Panc1 (cell line): ENCODE results near the gene DGKG. TPM values are rescaled to one million over a fixed set of nuclear protein-coding genes. Genes with fewer than 3 reads are reported as not detected.

Experiments
- ATAC-seq: fragments of 200-7000 bp; cut with Tn5 transposase; 2 replicates; pipeline ENCODE4 v1.9.1; 2020; ENCODE audit warnings: mild to moderate bottlenecking, moderate library complexity
- BruUV-seq: library from RNA; stranded (reverse); fragments of 400-500 nt; replicated peaks from 2 replicates; lab custom pipeline; 2021; lab: Mats Ljungman, UMichigan
- CTCF ChIA-PET: fragments of 300-600 bp; sonication (Branson Sonifier 250); formaldehyde crosslinking; loops from one replicate; lab custom pipeline; 2022; ENCODE audit warnings: antibody characterized with exemption; lab: Charles Lee
- POLR2A ChIA-PET: fragments of 300-600 bp; sonication (Branson Sonifier 250); formaldehyde crosslinking; loops from one replicate; lab custom pipeline; 2022; ENCODE audit warnings: antibody characterized with exemption; lab: Charles Lee
- DNase-seq: peaks from one replicate; pipeline ENCODE4 v3.0.0-alpha.2; 2010; ENCODE audit warnings: low read depth, low spot score
- H3K27ac ChIP-seq: 2 replicates; pipeline ENCODE4 v1.5.1; 2011; ENCODE audit warnings: mild to moderate bottlenecking, low read length, inconsistent platforms
- H3K27me3 ChIP-seq: fragments of 200-500 bp; sonication (Bioruptor generic); 2 replicates; pipeline ENCODE4 v1.6.0; 2014; ENCODE audit warnings: low read length, inconsistent platforms; ENCODE audit not compliant: control insufficient read depth, insufficient read depth
- H3K36me3 ChIP-seq: fragments of 200-500 bp; sonication (Bioruptor generic); 2 replicates; pipeline ENCODE4 v1.5.1; 2014; ENCODE audit warnings: inconsistent platforms, mild to moderate bottlenecking, low read length, moderate library complexity; ENCODE audit not compliant: control insufficient read depth, insufficient read depth
- H3K4me1 ChIP-seq: 2 replicates; pipeline ENCODE4 v1.5.1; 2011; ENCODE audit warnings: inconsistent platforms, mild to moderate bottlenecking, low read length, moderate library complexity; ENCODE audit not compliant: control insufficient read depth, insufficient read depth
- H3K4me3 ChIP-seq, 2 experiments: 2 replicates each; pipeline ENCODE4 v1.5.1; 2011 to 2012; ENCODE audit warnings: low read depth in 2 of 2, low read length in 2 of 2, mild to moderate bottlenecking in 2 of 2, inconsistent platforms in 1 of 2, moderate library complexity in 1 of 2
- H3K9me3 ChIP-seq: fragments of 200-500 bp; sonication (Bioruptor generic); 2 replicates; pipeline ENCODE4 v1.5.1; 2014; ENCODE audit warnings: low read depth, mild to moderate bottlenecking, inconsistent platforms, low read length, moderate library complexity; ENCODE audit not compliant: control insufficient read depth, insufficient read depth
- POLR2AphosphoS5 ChIP-seq: IDR thresholded peaks from 2 replicates; pipeline ENCODE4 v1.6.1; 2012; ENCODE audit warnings: mild to moderate bottlenecking, low read depth, low read length, moderate library complexity
- SIN3A ChIP-seq: IDR thresholded peaks from 2 replicates; pipeline ENCODE4 v1.6.1; 2012; ENCODE audit warnings: low read depth, mild to moderate bottlenecking, low read length, moderate library complexity, borderline replicate concordance; ENCODE audit not compliant: insufficient read depth
- TCF7L2 ChIP-seq: IDR thresholded peaks from 2 replicates; pipeline ENCODE4 v1.6.1; 2011; ENCODE audit warnings: mild to moderate bottlenecking, low read depth, low read length, inconsistent platforms
- in situ Hi-C: cut with HindIII; loops from 2 replicates; pipeline ENCODE4 v1.10.0; 2016; ENCODE audit warnings: low sequenced_read_pairs, low pct_unique_long_range_greater_than_20kb
- intact Hi-C: fragments of 100-400 bp; cut with micrococcal nuclease; formaldehyde crosslinking; loops from one replicate; pipeline ENCODE4 v1.10.0; 2022; ENCODE audit not compliant: unreplicated experiment
- total RNA-seq: library from RNA; stranded (reverse); gene quantifications from one replicate; pipeline ENCODE4 v1.2.1, GENCODE V29; 2021; ENCODE audit not compliant: unreplicated experiment
- TF ChIP-seq, protein P1 (sequence below), 2 experiments: IDR thresholded peaks; 2 replicates each; pipeline ENCODE4 v1.6.1; 2011 to 2012; ENCODE audit warnings: low read depth in 2 of 2, control low read depth in 1 of 2, low read length in 1 of 2, mild to moderate bottlenecking in 1 of 2, moderate library complexity in 1 of 2; ENCODE audit not compliant: insufficient read depth in 1 of 2
- TF ChIP-seq, protein P2 (sequence below): fragments of 450-650 bp; IDR thresholded peaks from 2 replicates; pipeline ENCODE4 v1.5.1; 2017; ENCODE audit warnings: mild to moderate bottlenecking

Gene DGKG
- total RNA-seq, 1 experiment from 2014 or later, result 0.46 TPM

DNA sequence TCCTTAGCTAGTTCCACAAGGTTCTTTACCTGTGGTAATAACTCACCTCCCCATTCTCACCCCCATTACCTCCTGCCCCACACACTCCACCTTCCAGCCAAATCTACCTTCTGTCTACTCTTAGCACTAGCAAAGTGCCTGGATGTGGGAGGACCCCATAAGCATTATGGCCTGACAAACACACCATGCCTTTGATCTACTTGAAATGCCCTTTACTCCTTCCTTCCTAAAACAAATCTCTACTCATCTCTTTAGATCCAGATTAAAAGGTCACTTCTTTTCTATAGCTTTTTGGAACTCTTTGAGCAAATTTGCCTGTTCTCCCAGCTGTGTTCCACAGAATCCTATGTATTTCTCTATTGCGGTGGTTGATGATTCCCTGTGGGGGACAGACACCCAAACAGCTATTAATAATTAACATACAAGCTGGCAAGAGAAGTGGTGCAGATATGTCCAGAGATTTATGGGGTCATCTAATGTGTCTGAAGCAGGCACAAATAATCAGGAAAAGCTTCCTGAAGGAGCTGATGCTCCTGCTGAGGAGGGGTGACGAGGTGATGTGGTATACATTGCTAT is 34.0 kb downstream of the DGKG start:
- BruUV-seq, result no TSS peak
- Histone ChIP-seq H3K4me3 (no peak overlapping the region), H3K4me1 (no peaks in the 10 kb centered on the region), H3K9me3 (no peaks in the 10 kb centered on the region), H3K27ac (no peak overlapping the region), H3K27me3 (peaks cover 10% of the 10 kb centered on the region; the same call in 1 of the 2 replicates), H3K36me3 (no peaks in the 10 kb centered on the region)
- ChIA-PET CTCF (no interaction called here), POLR2A (interaction anchor here (0.6 kb wide), 1 partner anchor 25 kb away, joined by 5 read pairs; no protein-coding TSS in a partner anchor)
- DNase-seq (no peak), ATAC-seq (no peak)
- TF ChIP-seq POLR2AphosphoS5 (no peak), SIN3A (no peak), TCF7L2 (no peak)
- TF ChIP-seq, protein P1, sequence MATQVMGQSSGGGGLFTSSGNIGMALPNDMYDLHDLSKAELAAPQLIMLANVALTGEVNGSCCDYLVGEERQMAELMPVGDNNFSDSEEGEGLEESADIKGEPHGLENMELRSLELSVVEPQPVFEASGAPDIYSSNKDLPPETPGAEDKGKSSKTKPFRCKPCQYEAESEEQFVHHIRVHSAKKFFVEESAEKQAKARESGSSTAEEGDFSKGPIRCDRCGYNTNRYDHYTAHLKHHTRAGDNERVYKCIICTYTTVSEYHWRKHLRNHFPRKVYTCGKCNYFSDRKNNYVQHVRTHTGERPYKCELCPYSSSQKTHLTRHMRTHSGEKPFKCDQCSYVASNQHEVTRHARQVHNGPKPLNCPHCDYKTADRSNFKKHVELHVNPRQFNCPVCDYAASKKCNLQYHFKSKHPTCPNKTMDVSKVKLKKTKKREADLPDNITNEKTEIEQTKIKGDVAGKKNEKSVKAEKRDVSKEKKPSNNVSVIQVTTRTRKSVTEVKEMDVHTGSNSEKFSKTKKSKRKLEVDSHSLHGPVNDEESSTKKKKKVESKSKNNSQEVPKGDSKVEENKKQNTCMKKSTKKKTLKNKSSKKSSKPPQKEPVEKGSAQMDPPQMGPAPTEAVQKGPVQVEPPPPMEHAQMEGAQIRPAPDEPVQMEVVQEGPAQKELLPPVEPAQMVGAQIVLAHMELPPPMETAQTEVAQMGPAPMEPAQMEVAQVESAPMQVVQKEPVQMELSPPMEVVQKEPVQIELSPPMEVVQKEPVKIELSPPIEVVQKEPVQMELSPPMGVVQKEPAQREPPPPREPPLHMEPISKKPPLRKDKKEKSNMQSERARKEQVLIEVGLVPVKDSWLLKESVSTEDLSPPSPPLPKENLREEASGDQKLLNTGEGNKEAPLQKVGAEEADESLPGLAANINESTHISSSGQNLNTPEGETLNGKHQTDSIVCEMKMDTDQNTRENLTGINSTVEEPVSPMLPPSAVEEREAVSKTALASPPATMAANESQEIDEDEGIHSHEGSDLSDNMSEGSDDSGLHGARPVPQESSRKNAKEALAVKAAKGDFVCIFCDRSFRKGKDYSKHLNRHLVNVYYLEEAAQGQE (IDR thresholded peaks at IDR 0.05; ENCODE audit: insufficient read depth in 1 of 2, low read depth in 2 of 2, low read length in 1 of 2), result no peak
- TF ChIP-seq, protein P2, sequence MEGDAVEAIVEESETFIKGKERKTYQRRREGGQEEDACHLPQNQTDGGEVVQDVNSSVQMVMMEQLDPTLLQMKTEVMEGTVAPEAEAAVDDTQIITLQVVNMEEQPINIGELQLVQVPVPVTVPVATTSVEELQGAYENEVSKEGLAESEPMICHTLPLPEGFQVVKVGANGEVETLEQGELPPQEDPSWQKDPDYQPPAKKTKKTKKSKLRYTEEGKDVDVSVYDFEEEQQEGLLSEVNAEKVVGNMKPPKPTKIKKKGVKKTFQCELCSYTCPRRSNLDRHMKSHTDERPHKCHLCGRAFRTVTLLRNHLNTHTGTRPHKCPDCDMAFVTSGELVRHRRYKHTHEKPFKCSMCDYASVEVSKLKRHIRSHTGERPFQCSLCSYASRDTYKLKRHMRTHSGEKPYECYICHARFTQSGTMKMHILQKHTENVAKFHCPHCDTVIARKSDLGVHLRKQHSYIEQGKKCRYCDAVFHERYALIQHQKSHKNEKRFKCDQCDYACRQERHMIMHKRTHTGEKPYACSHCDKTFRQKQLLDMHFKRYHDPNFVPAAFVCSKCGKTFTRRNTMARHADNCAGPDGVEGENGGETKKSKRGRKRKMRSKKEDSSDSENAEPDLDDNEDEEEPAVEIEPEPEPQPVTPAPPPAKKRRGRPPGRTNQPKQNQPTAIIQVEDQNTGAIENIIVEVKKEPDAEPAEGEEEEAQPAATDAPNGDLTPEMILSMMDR, result no peak
- intact Hi-C loops (no loop called here), in situ Hi-C loops (no loop called here)

DNA sequence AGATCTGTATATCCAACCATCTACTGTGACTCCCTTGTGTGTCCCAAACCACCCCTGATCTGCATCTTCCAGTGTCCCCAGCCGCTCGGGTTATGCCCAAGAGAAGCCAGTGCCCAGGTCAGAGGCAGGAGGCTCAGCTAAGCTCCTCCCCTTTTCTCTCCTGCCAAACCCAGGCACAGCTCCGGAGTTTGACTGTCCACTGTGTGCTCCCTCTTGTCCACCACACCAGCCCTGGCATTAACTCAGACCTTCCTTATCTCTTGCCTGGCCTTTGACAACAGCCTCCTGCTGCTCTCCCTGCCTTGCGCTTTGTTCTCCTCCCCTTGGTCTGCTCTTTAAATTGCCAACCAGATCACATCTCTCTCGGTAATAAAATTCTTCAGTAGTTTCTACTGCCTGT is 39.3 kb downstream of the DGKG start:
- in situ Hi-C loops, result no loop called here
- BruUV-seq, result no TSS peak

DNA sequence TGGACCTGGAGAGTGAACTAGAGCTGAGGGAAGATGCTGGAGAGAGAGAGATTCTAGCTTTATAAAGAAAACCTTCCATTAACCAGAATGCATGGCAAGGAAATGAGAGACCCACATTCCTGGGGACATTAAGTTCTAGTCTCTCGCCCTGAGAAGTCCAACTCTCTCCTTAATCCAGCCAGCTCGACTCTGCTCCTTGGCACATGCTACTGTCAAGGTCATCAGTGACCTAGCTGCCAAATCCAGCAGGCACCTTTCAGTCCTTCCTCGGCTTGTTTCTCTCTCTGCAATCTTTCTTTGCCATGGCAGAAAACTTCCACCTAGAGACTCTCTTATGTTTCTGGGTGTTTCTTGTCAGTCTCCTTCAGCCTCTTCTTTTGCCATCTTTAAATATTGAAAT is 40.3 kb downstream of the DGKG start:
- Histone ChIP-seq H3K36me3 (no peaks in the 10 kb centered on the region), H3K4me3 (no peak overlapping the region), H3K27ac (no peak overlapping the region), H3K9me3 (no peaks in the 10 kb centered on the region), H3K27me3 (peaks cover 7% of the 10 kb centered on the region; the same call in 1 of the 2 replicates), H3K4me1 (no peaks in the 10 kb centered on the region)
- TF ChIP-seq, protein P2, result no peak
- ATAC-seq (no peak), DNase-seq (no peak)
- ChIA-PET POLR2A (no interaction called here), CTCF (no interaction called here)
- in situ Hi-C loops, result no loop called here
- intact Hi-C loops, result no loop called here
- BruUV-seq, result no TSS peak

More for the DNA sequence above, 39.3 kb downstream of the DGKG start:
- no peak for DNase-seq
- H3K4me1 ChIP-seq, result no peaks in the 10 kb centered on the region
- TF ChIP-seq TCF7L2 (no peak), SIN3A (no peak)
- intact Hi-C loops, result no loop called here
- H3K4me3 ChIP-seq, result no peak overlapping the region
- no peak overlapping the region for H3K27ac ChIP-seq
- POLR2A ChIA-PET, result no interaction called here
- ATAC-seq, result no peak
- no peaks in the 10 kb centered on the region for H3K36me3 ChIP-seq
- CTCF ChIA-PET, result no interaction called here
- H3K9me3 ChIP-seq, result no peaks in the 10 kb centered on the region
- peaks cover 7% of the 10 kb centered on the region; the same call in 1 of the 2 replicates for H3K27me3 ChIP-seq
